NCI-H1092 (cell line): ENCODE data around the gene CEP170.
"Not testable (repeated sequence)": the region's sequence is repeated elsewhere in the genome, so short reads cannot be mapped to it uniquely, and the experiment has no call there.

ENCODE experiments used
- DNase-seq: peaks from one replicate; lab custom pipeline; 2025; lab: John Stamatoyannopoulos, UW

The CEP170 gene

GRCh38 chr1:243173758-243174369 is 81.2 kb downstream of the CEP170 start:
- not testable (repeated sequence) for DNase-seq

- DNase-seq: not testable (repeated sequence)
Observed at GRCh38 chr1:243164911-243165310, 90.2 kb downstream of the CEP170 start.

DNA sequence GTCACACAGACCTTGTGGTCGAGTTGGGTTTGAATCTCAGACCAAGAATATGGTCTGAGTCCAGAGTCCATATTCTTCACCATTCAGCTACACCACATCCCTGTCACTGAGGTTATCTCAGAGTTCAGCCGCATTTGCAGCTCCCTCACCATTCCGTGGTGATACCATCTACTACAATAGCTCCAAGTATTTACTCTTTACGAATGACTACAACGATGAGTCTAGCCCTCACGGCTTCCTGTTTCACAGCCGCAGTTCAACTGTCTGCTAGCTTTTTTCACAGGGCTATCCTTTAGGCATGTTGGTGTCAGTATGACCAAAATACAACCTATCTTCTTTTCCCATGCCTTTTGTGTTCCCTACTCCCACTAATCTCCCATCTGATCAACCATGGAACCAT is 104.2 kb downstream of the CEP170 start:
- not testable (repeated sequence) for DNase-seq

DNA sequence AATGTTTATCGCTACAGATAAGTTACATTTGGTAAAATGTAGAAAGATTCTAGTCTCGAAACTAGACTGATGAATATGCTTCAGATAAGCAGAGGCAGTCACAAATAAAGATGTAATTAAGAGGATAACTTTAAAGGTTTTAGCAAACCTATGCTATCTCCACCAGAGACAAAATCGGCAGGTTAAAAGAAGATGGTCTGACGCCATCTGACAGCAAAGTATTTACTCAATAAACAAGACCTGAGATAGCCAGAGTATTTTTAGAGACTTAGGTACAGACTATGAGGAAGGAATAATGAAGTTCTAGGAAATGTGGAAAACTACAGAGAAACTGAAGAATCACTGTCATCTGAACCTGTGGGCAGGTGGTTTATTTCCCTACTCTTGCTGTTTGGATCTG is 106.0 kb downstream of the CEP170 start:
- not testable (repeated sequence) for DNase-seq

- DNase-seq: not testable (repeated sequence)
Observed at GRCh38 chr1:243147351-243147750, 107.7 kb downstream of the CEP170 start.

- not testable (repeated sequence) for DNase-seq
Observed at GRCh38 chr1:243140498-243140897, 114.6 kb downstream of the CEP170 start.

DNA sequence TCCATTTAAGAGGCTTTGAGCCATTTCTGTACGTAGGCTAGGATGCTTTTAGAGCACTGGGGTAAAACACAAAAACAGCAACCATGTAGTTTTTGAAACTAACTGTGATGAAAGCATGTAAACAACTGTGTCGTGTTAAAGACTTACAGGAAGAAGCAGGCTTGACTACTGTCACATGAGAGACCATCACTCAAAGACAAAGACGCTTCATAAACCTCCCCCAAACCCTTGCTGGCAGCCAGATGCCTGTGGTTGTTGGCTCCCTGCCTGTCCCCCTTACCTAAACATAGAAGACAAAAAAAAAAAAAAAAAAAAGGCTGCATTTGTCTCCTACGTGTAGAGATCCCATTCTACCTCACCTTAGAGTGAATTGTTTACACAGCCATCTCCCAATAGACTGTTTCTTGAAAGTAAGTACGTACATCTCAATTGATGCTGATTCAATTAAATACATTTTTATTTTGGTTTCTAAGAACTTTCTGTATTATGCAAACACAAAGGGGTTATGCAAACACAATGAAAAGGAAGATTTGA is 132.1 kb downstream of the CEP170 start:
- DNase-seq: peak; percentile 45

DNA sequence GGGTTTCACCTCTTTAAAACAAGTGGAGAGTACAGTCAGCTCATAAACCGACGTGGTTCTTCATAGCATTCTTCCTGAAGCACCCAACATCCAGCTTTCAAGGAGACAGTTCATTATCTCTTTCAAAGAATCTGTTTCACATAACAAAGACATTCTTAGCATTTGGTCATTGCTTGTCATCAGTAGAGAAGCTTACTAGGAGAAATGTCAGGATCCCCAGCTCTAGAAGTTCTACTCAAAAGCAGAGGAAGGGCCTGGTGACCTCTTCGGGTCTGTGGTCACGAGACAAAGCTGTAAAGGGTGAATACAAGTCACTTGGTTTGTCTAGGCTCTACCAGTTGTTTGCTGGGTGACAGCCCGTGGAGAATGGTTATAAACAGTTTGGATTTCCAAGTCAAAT is 133.1 kb downstream of the CEP170 start:
- DNase-seq: not testable (repeated sequence)

- not testable (repeated sequence) for DNase-seq
Observed at GRCh38 chr1:243118601-243119322, 136.3 kb downstream of the CEP170 start.

DNA sequence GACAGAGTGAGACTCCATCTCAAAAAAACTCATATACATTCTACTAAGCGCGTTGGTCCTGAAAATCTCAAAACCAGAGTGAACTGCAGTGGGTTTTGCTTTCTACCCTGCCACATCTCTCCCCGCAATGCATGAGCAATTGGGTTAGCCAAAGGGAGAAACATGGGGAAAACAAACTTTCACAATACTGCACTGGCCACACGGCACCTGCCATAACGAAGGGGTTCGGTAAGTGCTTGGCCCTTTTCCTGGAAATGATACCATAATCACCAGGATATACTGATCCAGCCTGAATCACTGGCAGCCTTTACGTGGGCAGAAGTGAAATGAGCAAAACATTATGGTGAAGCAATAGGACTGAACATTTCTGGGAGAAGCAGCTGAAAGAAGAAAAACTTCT is 138.9 kb downstream of the CEP170 start:
- not testable (repeated sequence) for DNase-seq

GRCh38 chr1:243114769-243115168 is 140.3 kb downstream of the CEP170 start:
- not testable (repeated sequence) for DNase-seq

DNA sequence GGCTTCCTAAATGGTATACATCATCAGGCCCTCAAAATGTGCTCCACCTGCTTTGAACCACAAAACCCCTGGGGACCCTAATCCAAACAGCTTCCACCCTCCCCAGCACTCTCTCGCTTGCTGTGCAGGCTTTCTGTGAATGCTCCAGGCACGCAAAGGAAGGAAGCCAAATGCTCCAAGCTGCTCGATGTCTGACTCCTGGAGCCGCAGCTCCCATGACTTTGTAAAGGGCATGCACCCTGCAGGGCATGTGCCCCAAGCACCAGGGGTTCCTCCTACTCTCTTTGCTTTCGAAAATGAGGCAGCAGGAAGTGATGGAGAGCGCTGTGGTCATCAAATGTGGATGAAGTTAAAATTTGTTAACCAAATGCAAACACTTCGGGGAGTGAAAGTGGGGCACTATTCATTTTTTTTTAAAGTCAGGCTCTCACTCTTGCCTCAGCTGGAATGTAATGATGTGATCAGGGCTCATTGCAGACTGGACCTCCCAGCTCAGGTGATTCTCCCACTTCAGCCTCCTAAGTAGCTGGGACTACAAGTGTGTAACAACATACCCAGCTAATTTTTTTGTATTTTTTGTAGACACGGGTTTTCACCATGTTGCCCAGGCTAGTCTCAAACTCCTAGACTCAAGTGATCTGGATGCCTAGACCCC is 140.9 kb downstream of the CEP170 start:
- peak; percentile 87 for DNase-seq

- not testable (repeated sequence) for DNase-seq
Observed at GRCh38 chr1:243107171-243107570, 147.9 kb downstream of the CEP170 start.

- DNase-seq: not testable (repeated sequence)
Observed at GRCh38 chr1:243105652-243106332, 149.3 kb downstream of the CEP170 start.

DNA sequence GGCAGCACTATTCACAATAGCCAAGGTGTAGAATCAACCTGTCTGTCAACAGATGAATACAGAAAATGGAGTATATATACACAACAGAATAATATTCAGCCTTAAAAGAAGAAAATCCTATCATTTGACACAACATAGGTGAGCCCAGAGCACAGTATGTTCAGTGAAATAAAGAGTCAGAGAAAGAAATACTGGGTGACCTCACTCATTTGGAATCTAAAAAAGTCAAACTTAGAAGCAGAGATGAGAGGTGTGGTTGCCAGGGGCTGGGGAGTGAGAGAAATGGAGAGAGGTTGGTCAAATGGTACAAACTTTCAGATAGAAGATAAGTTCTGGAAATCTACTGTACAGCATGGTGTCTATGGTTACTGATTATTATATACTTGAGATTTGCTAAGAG is 150.0 kb downstream of the CEP170 start:
- not testable (repeated sequence) for DNase-seq

DNA sequence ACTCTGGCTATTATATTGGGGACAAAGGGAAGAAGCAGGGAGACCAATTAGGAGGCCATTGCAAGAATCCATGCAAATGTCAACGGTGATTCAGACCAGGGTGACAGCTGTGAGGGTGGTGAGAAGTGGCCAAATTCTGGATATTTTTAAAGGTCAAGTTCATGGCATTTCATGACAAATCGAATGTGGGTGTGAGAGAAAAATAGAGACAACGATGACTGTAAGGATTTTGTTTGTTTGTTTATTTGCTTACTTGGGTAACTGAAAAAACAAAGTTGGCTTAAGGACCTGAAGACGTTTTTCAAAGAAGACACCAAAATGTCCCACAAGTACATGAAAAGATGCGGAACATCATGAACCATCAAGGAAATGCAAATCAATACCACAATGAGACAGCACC is 150.6 kb downstream of the CEP170 start:
- not testable (repeated sequence) for DNase-seq

- DNase-seq: not testable (repeated sequence)
Observed at GRCh38 chr1:243101551-243102050, 153.5 kb downstream of the CEP170 start.

DNA sequence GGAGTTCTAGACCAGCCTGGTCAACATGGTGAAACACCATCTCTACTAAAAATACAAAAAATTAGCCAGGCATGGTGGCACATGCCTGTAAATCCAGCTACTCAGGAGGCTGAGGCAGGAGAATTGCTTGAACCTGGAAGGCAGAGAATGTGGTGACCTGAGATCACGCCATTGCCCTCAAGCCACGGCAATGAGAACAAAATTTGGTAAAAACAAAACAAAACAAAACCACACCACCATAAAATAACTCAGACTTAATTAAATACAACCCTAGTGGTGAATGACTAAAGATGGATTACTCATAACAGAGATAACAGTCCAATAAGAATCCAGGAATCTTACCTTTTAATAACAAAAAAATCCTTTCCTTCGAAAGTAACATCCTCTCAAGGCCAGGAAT is 167.7 kb downstream of the CEP170 start:
- not testable (repeated sequence) for DNase-seq
